HT-29 (cell line): Measurements from ENCODE around the gene KRTAP21-2. TPM values are rescaled to one million over a fixed set of nuclear protein-coding genes. Genes with fewer than 3 reads are reported as not detected.
"Not testable (repeated sequence)": the region's sequence is repeated elsewhere in the genome, so short reads cannot be mapped to it uniquely, and the experiment has no call there.

Experiments used
- DNase-seq: peaks from one replicate; pipeline ENCODE4 v3.0.0-alpha.2; 2015; ENCODE audit warnings: low spot score
- total RNA-seq: library from RNA; depleted of rRNA; stranded (reverse); fragments of >200 nt; shearing (Covaris generic); gene quantifications from 2 replicates; pipeline ENCODE4 v1.2.3, GENCODE V29; 2014; rRNA removed

The KRTAP21-2 gene
- total RNA-seq = not detected in 2 replicates

DNA sequence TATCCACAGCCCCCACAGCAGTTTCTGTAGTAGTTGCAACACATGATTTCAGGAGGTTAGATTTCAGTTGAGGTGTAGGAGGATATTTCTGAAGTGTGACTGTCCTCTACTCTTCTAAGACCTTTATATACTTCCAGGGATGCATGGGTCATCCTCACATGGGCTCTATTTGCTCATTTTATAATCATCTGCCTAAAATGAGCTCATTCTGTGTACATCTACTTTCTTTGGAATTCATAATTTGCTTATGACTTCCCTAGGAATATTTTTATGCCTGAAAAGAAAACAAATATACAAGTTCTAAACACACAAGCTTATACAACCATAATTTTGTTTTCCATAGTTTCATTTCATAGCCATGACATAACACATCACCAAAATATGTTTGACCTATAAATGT, at the start of gene KRTAP21-2:
TSS of gene KRTAP21-2 (minus strand) at position 101 of the 400 bp plus-strand sequence. CDS start at position 44, 57 bp downstream.
- DNase-seq = no peak

GRCh38 chr21:30793581-30794314, 46.7 kb upstream of the KRTAP21-2 start:
- no peak for DNase-seq

DNA sequence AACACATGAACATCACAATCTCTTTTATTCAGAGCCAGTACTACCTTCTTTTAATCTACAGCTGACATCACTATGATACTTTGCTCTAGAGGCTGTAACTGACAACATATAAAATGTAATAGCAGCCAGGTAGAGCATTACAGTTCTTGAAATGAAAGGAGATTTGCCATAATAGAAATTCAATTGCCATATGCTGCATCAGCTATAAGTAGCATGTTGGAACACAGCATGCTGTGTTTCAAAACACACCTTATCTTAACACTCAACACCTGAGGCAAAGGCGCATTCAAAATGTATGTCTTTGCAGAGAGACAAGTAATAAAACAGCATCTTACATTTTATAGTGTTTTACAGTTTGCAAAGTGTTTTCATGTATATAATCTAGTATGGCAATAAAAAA, 32.2 kb upstream of the KRTAP21-2 start:
- DNase-seq = no peak

- no peak for DNase-seq
Observed at GRCh38 chr21:30769724-30770431, 22.8 kb upstream of the KRTAP21-2 start.

DNA sequence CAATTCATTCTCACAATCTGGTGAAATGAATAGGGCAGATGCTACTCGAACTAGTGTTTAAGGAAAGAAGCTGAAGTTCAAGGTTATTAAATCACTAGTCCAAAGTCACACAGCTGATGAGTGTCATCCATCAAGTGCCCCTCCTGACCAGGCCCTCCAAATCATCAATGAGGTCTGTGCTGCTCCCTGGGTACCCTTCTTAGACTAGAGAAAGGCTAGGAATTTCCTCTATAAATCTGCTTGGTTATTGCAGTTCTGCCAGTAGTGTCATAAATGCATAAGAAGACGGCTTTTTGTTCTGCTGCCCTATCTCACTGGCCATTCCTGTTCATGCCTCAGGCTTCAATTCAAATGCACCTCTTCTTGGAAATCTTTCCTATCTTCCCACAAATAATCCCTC, 13.7 kb upstream of the KRTAP21-2 start:
- DNase-seq = no peak

- DNase-seq = no peak
Observed at GRCh38 chr21:30758306-30758705, 11.2 kb upstream of the KRTAP21-2 start.

DNA sequence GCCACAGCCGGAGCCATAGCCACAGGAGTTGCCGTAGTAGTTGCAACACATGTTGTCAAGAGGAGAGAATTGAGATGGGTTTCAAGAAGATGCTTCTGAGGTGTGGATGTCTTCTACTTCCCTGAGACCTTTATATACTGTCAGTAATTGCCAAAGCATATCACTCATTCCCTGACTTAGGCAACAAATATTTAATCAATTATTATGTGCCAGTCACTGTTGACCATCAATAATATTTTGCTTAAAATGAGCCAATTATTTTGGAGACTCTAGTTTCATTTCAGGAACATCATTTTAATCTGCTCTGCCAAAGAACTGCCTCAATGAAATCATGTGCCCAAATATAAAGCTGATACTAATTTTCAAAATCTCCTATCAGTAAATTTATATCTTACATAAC, 8.3 kb upstream of the KRTAP21-2 start, which contains the start of gene KRTAP21-1:
TSS of gene KRTAP21-1 (minus strand) at position 101 of the 400 bp plus-strand sequence. CDS start at position 51, 50 bp downstream.
- not testable (repeated sequence) for DNase-seq

DNA sequence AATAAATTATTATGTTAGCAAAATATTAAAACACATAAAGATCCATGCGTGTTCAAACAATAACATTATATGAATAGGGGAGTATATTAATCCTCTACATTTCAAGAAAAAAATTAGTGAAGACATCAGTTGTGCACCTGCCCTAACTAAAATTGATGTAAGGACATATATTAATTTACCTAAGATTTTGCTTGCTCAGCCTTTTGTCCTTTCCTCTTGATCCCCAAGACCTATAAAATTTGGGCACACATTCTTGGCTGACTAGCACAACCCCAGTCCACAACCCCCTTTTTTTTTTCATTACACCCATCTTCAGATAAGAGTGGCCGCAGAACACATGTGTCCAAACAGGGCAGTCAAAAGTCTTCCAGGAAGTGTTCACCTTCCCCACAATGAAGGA, 6.6 kb downstream of the KRTAP21-2 start:
- no peak for DNase-seq

DNA sequence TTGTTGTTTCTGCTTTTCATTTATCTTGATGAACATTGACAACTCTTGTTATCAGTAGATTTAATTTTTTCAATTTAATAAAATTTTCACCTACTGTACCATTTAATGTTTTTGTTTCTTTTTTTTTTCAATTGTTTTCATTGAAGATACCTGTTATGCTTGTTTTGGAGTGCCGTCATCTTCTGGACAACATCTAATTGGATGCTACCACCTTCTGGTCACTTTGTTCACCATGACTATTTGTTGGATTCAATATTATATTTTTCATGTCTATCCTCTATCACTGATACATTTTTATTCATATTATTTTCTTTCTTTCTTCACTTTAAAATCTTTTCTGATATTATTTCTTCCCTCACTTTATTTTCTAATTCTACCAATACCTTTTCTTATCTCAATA, 14.0 kb downstream of the KRTAP21-2 start:
- no peak for DNase-seq

GRCh38 chr21:30726726-30727125, 20.3 kb downstream of the KRTAP21-2 start:
- no peak for DNase-seq

DNA sequence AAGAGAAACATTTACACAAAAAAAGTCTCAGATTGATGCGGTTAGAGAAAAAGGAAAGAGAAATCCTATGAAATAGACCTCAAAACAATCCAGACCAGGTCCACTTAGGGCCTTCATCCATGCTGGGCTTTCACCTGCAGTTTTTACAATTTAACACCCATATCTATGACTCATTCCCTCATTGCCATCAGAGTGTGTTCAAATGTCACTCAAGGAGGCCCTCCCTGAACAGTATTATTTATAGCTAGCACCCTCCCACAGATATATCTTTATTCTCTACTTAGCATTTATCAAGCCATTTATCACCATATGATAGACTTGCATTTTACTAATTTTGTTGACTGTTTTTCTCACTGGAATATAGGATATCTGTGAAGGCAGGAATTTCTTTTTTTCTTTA, 27.7 kb downstream of the KRTAP21-2 start:
- DNase-seq = no peak

DNA sequence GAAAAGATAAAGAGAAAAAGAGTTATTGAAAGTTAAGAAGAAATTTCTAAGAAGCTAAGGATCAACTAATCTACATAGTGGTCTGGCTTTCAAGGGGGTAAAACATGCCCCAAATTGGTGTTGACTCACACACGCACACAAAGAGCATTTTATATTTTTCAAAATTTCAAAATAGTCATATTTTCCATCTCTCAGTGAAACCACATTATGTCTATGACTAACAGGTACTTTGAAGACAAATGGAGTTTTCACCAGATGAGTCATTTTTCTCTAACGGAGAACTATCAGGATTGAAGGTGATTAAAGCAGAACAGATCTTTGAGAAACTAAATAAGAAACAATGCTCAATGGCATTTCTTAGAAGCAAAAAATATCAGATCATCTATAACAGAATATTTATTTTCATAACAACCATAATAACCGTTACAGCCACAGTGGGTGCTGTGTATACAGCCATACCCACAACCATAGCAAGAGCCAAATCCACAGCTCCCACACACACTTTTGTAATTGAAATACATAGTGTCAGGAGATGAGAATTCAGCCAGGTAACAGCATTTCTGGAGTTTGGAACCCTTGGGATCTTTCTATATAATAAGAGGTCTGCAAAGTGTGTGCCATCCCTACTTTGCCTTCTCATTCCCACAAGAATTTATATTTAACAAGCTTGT, 28.7 kb downstream of the KRTAP21-2 start, which contains the start of gene KRTAP21-3:
TSS of gene KRTAP21-3 (minus strand) at position 539 of the 671 bp plus-strand sequence. CDS start at position 521, 18 bp downstream.
- DNase-seq = no peak

GRCh38 chr21:30717105-30717504, 30.0 kb downstream of the KRTAP21-2 start:
- no peak for DNase-seq

GRCh38 chr21:30714946-30715345, 32.1 kb downstream of the KRTAP21-2 start:
- DNase-seq = no peak

- DNase-seq = no peak
Observed at GRCh38 chr21:30714456-30714855, 32.6 kb downstream of the KRTAP21-2 start.

GRCh38 chr21:30713766-30714165, 33.3 kb downstream of the KRTAP21-2 start:
- no peak for DNase-seq

- no peak for DNase-seq
Observed at GRCh38 chr21:30710499-30710898, 36.6 kb downstream of the KRTAP21-2 start.

DNA sequence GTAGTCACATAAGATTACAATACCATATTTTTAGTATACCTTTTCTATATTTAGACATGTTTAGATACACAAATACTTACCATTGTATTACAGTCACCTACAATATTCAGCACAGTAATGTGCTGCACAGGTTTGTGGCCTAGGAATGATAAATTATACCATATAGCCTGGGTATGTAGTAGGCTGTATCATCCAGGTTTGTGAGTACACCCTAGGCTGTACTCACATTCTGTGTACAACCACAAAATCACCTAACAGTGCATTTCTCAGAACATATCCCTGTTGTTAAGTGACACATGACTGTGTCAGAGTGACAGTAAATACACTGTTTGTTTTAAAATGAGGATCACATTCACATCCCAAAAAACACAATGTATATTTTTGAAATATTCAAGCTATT, 39.6 kb downstream of the KRTAP21-2 start:
- DNase-seq = no peak
